HEK293T (cell line): ENCODE results near the gene UBAP2.

Experiments
- CTBP1 ChIP-seq: fragments of 450-650 bp; IDR thresholded peaks from 2 replicates; pipeline ENCODE4 v1.6.1; 2016; ENCODE audit warnings: borderline replicate concordance
- FOXM1 ChIP-seq: fragments of 450-650 bp; IDR thresholded peaks from 2 replicates; pipeline ENCODE4 v1.6.1; 2017; ENCODE audit warnings: mild to moderate bottlenecking, borderline replicate concordance
- SP1 ChIP-seq: fragments of 450-650 bp; IDR thresholded peaks from 2 replicates; pipeline ENCODE4 v1.6.1; 2017
- ZNF384 ChIP-seq: fragments of 450-650 bp; IDR thresholded peaks from 2 replicates; pipeline ENCODE4 v1.6.1; 2016

- TF ChIP-seq FOXM1 (no peak), ZNF384 (no peak), SP1 (no peak), CTBP1 (no peak)
These were observed 56.1 kb downstream of the UBAP2 start for GRCh38 chr9:33992632-33993031.
